ENCODE data around the gene CNTNAP2.

The CNTNAP2 gene

DNA sequence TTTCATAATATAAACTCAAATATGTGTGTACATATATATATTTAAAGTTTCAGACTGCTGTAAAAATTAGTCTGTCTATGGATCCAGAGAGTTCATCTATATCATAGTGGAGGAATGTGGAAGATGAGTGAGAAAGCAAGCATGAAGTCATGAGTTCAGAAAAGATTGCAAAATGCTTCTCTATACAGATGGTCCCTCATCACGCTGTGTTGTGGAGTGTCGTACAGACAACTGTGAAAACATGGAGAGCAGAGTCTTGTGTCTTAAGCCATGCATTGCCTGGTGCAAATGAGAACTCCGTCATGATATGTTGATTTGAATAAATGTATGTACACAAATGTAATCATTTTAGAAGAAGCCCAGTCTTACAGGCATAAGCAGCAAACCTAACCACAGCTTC lies 316.9 kb downstream of the CNTNAP2 start:
- no peak for FAIRE-seq

DNA sequence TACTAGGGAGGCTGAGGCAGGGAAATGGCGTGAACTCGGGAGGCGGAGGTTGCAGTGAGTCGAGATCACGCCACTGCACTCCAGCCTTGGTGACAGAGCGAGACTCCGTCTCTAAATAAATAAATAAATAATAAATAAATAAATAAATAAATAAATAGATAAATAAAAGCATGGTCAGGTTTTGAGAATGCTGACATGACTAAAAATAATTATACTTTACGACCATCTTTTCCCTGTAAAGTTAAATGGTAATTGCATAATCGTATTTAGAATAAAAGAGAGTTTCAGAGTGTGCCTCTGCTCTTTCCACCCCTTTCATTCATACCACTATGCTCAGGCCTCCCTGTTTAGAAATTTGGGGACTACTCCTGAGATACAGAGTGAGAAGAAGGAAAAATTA lies 326.5 kb downstream of the CNTNAP2 start:
- FAIRE-seq, result no peak

DNA sequence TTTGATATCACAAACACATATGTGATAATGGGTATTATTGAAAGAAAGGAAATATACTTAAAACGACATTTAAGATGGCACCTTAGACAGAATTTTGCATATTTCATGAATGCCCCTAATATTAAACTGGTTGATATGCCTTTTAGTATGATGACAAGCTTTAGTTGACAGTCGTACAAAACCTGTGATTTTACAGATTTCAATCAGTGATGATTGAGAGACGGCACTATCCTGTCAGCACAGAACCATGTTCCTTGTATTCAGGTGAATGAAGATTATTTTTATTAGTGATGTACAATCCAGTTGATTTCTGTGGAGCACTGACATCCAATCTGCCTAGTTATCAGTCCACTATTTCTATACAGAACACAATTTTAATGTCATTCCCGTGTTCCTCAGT lies 333.0 kb downstream of the CNTNAP2 start:
- FAIRE-seq, result no peak

DNA sequence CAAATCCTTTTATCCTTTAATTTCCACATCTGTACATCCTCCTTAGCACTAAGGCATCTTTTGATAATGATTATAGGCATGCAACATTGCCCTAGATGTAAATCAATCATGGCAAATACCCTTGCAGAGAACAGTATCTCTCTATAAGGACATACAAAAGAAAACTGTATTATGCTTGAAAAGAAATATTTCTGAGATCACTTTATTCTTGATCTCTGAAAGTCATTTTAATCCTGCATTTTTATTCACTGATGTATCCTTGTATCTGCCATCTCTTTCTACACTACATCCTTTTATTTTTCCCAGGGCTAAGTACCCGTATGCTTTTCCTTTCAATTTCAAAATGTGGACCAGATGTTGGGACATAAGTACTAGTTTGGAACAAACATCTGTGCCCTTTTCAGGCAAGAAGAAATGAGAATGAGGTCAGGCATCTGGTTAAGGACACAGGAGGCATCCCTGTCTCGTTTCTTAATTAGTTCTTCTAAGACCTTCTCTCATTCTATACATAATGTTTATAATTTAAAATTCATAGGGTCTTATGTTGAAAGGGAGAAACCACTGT lies 338.6 kb downstream of the CNTNAP2 start:
- FAIRE-seq, result no peak

DNA sequence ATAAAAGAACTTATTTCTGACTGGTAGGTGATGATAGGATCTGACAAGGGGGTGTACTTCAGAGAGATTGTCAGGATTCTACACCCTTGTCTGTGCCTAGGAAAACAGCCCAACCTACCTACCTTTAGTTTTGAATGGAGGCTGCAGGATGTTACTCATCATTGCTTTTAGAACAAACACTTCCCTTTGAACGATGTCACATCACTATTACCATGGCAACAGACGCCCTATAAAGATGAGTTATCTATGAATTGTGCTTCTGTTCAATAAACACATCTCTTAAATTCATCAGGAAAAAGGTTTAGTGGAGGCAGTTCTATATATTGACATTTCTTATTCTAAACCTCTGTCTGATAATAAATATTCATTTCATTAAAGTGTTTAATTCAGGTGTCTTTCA lies 362.4 kb downstream of the CNTNAP2 start:
- FAIRE-seq, result no peak

DNA sequence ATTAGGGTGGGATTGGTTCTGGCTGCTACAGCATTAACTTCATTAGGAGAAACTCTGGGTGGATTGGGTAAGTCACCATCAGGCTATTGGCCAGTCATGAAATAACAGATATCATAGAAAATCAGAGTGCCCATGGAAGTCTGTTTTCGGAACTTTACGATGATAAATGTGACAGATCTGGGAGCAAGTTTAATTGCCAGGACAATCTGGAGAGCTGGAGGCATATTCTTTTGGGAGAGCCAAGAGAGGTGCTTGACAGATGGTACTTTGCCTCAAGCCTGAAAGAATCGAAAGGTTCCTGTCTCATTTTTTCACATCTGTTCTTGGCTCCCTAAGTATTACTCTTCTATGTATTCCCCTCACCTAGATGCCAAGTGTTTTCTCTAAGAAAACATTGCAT lies 369.9 kb downstream of the CNTNAP2 start:
- FAIRE-seq, result no peak

DNA sequence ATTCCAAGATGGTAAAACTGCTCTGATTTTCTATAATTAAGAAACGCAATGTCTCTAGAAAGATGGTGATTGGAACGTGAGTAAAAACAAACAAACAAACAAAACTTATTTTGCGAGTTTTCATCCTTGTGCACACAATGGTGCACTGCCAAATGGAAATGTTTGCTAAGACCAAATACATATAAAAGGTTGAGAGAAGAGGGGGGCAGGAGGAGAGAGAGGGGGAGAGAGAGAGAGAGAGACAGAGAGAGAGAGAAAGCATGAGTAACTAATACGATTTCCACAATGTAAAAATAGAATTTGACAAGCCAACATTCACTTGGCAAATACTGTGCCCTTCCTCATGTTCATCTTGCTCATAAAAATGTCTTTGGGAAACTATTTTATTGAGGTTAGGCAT lies 375.4 kb downstream of the CNTNAP2 start:
- FAIRE-seq, result no peak

DNA sequence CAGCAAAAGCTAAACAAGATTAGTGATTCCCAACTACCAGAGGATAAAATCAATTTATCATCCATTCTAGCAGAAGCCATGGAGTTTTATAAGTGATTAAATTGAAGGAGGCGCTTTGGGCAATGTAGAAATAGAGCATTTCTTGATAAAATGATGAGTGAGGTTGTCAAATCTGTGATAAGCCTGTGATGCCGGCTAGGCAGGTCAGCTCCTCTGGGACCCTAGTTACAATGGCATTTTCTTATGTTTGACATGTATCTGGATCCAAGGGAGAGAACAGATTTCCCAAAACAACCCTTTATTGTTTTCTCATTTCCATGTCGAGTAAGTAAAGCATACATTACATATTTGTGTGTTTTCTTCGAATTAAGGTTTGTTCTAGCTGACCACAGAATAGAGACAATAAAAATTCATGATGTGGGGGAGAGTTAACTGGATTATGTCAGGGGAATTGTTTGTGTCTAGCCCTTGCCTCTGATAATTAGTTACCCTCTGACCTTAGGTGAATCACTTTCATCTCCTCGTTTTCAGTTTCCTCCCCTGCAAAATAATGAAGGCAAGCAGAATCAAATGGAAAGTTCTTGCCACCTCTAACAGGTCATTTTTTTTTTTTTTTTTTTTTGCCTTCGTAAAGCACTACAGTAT lies 378.5 kb downstream of the CNTNAP2 start:
- no peak for FAIRE-seq

DNA sequence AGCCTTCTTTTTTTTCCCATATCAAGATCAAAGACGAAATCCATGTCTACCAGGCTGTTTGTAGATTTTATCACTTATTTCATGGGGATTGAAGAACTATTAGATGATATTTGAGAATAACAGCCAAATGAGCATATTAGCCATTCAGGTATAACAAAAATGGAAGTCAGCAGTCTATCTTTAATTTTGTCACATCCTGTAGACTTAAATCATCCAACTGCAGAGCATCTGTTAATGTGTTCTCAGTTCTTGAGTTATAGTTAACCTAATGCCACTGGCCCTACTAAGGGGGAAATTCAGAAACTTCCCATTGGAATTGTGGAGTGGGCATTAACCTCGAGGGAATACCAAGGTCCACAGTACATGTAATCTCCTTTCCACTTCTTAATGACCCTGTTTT lies 380.1 kb downstream of the CNTNAP2 start:
- no peak for FAIRE-seq

DNA sequence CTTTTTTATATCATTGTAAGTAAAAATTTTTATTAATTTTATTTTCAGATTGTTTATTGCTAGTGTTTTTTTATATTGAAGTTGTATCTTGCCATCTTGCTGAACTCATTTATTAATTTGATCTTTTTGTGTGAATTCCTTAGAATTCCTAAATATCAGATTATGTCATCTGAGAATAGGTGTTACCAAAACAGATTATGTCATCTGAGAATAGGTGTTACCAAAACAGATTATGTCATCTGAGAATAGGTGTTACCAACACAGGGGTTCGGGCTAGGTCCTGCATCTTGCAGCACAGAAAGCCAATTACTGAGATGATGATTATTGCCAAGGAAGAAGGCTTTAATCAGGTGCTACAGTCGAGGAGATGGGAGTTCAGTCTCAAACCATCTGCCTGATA lies 383.4 kb downstream of the CNTNAP2 start:
- FAIRE-seq, result no peak

DNA sequence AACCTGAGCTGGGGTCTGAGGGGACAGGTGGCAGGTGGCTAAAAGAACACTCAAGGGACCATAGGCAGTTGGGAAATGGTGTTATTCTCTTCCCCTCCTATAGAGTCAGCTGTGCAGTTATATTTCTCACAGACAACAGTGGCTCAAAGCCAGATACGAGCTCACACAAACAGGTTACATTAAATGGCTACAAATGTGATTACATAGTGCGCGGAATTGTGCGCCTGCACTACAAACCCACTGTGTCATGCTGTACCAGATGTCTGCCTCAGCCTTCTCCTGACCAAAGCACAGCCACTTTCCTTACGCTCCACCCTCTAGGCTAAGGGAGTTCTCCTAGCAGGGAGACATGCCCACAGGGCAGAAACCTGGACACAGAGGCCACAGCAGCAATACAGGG lies 387.2 kb downstream of the CNTNAP2 start:
- FAIRE-seq, result no peak

DNA sequence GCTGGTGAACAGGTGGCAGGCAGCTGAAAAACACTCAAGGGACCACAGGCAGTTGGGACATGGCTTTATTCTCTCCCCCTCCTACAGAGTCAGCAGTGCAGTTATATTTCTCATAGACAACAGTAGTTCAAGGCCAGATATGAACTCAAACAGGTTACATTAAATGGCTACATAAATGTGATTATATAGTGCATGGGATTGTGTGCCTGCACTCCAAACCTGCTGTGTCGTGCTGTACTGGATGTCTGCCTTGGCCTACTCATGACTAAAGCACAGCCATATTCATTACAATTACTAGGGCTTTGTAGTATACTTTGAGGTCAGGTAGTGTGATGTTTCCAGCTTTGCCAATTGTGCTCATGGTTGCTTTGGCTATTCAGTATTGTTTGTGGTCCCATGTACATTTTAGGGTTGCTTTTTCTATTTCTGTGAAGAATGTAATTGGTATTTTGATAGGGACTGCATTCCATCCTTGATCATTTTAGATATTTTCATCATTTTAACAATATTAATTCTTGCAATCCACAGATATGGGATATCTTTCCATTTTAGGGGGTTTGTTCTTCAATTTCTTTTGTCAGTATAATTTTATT lies 393.6 kb downstream of the CNTNAP2 start:
- no peak for FAIRE-seq

DNA sequence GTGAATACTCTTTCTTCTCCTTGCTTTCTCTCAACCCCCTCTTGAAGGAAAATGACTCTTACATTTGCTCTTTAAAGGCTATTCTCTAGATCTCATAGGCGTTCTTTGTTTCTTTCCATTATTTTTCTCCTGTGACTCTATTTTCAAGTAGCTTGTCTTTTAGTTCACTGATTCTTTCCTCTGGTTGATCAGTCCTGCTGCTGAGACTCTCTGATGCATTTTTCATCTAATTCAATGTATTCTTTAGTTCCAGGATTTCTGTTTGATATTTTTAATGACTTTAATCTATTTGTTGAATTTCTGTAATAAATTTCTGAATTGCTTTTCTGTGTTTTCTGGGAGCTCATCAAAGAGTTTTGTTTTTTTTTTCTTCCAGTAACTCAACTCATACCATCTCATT lies 397.7 kb downstream of the CNTNAP2 start:
- no peak for FAIRE-seq

DNA sequence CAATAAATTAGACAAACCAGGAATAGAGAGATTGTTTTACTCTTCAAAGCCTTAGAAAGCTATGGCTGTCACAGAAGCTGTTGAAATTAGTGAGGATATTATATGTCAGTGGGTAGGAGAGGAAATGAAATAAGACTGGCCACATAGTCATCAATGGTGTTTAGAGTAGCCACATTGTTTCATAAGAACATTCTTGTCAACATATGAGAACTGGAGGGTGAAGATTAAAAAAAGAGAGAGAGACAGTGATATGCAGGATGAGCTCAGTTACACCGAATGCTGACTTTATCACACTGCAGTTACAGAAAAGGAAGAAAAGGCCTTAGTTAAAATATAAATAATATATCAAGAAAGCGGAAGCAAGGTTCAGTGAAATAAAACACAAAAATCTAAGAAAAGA lies 412.0 kb downstream of the CNTNAP2 start:
- FAIRE-seq, result no peak

DNA sequence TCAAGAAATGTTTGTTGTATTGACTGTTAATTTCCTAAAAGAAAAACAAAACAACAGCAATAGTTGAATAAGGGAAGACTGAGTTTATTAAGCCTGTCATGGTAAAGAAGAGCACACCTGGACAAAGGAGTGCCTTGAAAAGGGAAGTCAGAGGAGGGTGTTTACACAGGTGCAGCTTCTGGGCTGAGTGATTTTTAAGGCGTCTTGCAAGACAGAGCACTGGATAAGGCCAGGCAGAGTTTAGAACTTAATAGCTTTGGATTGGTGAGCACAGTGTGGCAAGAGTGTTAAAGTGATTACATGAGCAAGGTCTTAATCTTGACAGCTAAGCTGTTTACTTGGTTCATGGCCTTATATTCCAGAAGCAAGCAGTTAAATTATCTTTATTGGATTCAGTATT lies 423.2 kb downstream of the CNTNAP2 start:
- FAIRE-seq, result no peak

DNA sequence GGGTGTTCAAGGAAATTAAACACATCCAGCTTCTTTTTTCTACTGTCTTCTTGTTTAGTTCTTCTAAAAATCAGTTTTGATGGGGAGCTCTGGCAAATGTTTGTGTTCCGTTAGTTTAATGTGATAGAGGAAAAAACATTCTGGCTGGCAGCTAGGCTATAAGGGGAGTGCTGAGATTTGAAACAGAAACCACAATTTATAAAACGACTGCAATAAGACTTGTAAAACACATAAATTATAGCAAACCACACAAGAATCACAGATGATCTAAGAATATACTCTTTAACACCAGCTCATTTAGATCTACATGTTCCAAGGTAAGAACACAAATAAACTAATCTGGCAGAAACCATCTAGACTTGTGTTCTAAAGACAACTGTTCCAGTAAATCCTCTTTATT lies 425.5 kb downstream of the CNTNAP2 start:
- FAIRE-seq, result no peak

DNA sequence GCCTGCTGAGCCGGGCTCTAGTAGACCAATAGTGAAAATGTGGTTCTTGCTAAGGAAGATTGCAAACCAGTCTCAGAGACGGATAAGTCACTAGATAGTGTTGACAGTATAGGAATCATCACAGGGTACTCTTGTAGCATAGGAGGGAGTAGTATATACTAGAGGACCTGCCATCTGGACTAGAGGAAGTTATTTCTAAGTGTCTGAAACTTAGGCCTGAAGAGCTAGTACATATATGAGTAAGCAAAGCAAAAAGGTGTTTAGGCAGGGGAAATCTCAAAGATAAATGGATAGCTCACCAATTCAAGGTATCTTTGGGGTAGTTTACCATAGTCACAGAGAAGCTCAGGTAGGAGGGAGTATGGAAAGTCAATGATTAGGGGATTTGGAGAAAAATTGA lies 428.1 kb downstream of the CNTNAP2 start:
- FAIRE-seq, result no peak

DNA sequence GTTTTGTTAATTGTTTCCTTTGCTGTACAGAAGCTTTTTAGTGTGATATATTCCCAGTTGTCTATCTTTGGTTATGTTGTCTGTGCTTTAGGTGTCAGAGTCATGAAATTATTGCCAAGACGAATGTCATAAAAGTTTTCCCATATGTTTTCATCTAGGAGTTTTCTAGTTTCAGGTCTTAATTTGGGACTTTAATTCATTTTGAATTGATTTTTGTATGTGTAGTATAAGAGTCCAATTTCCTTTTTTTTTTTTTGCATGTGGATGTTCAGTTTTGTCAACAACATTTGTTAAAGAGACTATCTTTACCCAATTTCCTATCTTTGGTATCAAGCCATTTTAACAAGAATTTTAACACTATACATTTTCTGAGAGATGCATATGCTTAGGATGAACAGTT lies 432.2 kb downstream of the CNTNAP2 start:
- FAIRE-seq, result no peak

DNA sequence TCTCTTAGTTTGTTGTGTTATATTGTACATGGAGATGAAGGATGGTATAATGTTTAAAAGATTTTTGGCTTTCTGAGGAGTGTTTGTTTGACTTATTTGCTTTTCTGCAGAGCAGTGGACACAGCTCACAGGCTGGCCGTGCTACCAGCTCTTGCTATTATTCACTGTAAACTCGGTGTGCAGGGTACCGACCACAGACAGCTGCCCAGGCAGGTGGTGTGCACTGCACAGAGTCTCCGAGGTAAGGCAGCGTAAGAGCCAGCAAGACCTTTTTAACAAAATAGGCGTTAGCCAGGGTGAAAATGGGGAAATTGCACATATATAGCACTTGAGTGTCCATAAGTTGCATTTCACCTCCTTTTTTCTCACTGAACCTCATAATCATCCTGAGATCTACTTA lies 438.0 kb downstream of the CNTNAP2 start:
- FAIRE-seq, result no peak

DNA sequence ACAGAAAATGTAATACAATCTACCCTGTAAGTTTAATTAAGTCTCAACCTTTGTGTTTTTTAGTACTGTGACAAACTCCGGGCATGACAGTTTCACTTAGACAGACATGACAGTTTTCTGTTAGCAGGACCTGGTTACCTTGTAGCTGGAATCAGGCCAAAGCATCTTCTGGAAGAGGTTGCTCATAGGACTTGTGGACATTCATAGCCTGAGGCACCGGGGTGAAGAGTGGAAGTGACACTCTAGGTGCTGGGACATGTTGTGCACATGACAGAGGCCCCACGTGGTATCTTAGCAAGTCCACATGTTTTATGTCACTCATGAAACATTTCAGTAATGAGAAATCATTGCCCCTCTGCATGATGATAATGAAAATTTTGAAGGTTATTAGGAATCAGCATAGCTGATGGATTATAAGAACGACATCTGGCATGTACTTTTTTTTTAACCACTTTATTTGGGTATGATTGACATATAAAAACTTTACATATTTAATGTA lies 441.4 kb downstream of the CNTNAP2 start:
- no peak for FAIRE-seq

DNA sequence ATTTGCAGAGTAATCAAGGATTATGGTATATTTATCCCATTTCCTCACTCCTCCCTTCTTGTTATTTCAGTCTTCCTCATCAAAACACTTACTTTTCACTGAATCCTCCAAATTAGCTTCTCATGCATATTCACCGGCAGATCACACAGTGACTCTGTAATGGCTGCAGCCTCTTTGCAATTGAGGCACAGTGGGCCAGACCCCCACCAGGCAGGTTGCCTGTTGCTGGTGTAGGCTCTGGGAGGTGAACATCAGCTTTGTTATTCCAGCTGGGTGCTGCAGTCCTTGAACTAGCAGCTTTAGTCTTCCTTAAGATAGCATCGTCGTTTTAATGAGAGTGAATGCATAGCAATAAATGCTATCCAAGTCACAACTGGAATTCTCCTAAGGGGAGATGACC lies 449.3 kb downstream of the CNTNAP2 start:
- no peak for FAIRE-seq

DNA sequence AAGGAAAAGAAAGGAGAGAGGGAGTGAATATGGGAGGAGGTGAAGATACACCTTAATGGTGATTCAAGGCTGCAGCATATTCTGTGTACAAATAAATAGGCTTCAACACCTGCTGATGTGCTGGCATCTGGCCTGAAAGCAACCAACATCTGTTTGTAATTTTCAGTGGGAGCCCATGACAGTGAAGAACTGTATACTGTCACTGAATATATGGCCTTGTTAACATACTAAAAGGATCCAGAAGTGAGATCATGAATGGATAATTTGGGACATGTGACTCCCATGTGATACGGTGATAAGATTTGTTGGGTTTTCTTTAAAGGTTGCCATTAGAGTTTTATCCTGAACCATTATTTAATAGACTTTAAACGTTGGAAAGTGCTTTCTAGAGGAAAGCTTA lies 459.3 kb downstream of the CNTNAP2 start:
- FAIRE-seq, result no peak

DNA sequence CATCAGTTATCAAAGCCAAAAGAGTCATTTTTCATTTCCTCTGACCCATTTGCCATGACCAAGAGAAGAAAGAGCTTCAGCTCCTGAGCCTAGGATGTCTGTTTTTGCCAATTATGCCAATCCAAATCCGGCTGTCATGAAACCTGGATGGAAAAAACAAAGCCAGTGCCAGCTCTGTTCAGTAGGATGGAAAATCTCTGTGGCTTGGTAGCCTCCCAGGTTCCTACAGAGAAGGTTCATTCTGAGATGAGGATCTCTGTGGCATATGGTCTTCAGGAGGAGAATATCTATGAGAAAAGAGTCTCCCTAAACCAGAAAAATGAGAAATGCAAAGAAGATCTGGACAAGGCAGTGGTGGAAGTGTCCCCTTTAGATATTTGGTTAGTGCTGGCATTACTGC lies 475.4 kb downstream of the CNTNAP2 start:
- no peak for FAIRE-seq

DNA sequence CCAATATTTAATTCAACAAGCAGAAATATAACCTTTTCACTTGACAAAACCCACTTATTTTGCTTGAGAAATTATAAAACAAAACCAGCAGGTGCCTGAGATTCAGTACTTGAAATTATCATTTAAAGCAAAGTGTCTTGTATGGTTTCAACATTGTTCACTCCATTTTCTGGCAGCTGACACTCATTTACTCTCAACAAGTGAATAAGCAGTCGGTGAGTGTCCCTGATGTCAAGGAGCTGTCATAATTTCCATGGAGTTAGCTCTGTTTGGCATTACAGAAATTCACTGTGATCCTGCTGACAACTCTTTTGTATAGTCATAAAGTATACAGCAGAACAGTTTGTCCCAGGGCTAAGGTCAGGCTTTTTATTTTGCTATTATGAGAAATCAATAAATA lies 490.0 kb downstream of the CNTNAP2 start:
- FAIRE-seq, result no peak

DNA sequence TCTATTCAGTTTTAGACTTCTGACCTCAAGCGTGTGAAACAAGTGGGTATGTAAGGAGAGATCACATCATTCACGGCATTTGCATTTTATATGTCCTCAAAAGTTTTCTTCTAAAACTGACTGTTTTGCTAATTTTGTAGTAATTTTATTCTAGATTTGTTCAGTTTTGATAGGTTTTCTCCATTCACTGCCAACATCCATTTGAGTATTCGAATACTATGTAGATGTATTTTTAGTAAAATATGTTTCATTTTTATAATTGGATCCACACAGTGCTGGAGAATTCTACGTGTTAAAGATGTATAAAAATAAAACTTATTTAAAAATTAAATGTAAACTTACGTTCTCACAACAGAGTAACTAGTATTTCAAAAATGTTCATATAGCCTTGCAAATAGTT lies 503.0 kb downstream of the CNTNAP2 start:
- FAIRE-seq, result no peak
